ENCODE results near the gene ETV6. TPM values are rescaled to one million over a fixed set of nuclear protein-coding genes. Genes with fewer than 3 reads are reported as not detected.

The ETV6 gene
- polyA plus RNA-seq, 12 donors, result 8.2 to 15.9 (median 11.0) TPM; not detected in 1

DNA sequence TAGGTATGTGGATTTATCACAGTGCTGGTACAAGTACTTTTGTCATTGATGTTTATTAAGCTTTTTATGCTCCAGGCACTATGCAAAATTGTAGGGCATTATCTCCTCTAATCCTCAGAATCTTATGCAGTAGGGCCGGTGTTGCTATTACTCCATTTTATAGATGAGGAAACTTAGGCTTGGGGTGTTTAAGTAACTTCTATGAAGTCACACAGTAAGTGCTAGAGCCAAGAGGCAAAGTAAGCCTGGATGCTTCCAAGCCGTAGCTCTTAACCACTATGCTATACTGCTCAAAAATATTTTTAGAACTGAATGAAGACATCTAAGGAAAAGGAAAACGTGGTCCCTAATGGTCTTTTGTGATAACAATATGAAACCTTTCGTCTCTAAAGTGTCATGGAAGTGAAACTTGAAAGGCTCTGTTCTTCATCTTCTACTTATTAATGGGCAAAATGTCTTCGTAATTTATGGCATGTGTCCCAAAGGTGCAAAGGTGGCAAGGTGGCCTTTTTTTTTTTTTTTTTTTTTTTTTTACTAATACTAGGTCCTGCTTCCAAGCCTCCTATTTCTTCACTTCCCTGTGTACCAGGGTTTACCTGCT, 85.2 kb downstream of the ETV6 start:
- DNase-seq, result no peak

DNA sequence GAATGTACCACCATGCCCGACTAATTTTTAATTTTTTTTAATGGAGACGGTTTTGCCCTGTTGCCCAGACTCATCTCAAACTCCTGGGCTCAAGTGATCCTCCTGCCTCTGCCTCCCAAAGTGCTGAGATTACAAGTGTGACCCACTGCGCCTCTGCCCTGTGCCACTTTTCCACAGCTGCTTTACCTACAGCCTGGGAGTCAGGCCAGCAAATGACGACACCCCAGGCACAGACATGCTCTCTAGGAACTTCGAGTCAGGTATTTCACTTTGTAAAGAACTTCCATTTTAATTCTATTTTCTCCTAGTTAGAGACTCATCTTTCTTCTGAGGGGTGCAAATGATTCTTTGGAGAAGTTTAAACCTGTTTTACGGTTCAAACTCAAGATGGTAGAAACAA, 89.0 kb downstream of the ETV6 start:
- DNase-seq, result no peak

DNA sequence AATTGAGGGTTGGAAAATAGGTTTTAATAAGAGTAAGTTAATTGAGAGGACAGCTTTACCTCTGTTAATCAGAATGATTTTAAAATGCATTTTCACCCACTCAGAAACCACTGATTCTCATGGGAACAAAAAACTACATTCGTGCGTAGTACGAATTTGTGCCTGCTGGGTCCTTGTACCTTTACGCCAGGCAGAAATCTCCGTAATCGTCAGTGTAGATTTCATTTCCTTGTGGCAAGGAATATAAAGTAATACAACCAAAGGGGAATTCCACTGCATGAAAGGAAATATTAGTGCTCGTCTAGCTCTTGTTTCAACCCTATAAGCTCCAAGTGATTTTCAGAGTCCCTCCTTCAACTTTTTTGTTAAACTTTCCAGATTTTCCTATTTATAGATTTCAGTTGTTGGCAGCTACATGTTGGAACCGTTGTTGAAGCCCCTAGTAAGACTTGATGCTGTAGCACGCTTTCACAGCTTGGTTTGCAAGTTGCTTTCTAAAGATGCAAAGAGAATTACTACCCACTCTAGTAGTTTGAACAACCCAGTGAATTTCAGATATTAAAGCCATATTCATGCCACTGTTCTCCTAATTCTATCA, 90.6 kb downstream of the ETV6 start:
- no peak for DNase-seq

DNA sequence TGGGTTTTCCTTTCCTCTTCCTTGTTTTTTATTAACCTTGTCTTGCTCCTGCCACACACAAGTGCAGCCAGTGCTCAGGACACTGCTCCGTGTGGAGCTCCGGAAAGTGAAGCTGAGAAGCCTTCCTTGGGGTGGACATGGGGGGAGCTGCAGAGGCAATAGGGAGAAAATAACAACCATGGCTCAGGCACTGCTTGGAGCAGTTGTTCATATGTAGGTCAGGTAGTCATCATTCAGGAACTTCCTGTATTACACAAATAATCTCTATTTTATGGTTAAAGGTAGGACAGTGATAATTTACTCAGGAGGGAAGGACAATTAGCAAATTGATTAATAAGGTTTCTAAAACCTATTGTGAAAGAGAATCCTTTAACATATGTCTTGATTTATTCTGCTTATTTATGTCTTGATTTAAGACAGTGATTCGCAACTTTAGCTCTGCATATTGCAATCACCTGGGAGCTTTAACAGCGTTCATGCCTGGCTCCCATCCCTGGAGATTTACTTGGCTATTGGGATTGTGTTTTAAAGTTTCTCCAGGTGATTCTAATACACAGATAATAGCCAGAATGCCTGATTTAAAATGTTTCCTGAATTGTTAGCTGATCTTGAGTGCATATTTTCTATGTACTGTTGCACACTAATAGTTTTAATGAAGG, 92.1 kb downstream of the ETV6 start:
- DNase-seq, result no peak

DNA sequence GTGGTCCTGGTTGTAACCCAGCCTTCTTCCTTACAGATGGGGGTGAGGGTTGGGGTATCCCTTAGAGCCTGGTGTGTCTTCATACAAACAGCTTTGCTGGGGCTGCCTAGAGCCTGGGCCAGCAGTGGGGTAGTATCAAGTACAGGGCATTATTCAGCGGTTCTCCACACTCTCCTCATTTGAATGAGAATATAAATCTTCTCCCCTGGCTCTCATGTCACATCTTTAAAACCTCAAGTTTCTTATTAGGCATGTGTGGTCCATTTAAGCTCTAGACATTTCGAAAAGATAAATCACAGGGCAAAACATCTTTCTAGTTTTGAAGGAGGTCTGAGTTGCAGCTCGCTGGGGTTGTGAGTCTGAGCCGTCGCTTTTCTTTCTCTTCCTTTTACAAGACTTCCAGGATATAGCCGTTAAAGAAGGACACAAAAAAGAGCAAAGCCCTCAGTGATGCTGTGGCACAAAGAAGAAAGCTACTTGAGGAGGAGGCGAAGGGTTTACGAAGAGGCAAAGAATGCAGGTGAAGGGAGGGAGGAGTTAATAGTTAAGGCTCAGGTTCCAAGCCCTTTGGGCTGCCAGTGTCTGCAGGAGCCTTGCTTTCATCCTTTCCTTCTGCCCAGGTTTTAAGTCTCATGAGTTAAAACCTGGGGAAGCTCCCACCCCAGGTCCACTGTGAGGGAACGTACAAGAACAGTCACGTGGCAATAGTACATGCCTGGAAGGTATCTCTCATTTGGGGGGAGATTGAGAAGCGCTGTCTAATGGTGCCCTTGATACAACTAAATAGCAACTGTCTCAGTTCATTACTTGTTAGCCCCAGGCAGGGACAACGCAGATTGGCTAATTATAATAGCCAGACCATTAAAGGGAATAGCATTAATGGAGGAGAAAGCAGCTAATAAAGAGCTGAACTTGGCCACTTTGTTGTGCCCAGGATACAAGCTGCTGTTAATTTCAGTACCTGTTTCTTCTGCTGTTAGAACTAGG, 94.2 kb downstream of the ETV6 start:
- no peak for DNase-seq

DNA sequence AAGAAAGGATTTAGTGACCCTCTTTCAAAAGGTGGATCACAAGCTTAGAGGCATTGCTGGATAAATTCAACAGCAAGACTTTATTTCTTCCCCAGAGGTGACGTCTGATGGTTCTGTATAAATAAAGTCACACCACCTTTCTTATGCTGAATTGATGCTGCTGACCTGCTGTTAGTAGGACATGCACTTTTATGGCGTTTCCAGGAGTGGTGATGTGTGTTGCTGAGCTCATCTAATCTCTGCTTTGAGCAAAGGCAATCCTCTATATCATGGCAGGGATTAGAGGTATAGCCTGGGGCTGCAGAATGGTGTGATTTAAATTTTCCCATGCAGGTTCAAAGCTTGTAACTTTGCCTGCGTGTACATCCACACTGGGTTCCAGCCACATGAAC, 94.9 kb downstream of the ETV6 start:
- DNase-seq, result no peak

DNA sequence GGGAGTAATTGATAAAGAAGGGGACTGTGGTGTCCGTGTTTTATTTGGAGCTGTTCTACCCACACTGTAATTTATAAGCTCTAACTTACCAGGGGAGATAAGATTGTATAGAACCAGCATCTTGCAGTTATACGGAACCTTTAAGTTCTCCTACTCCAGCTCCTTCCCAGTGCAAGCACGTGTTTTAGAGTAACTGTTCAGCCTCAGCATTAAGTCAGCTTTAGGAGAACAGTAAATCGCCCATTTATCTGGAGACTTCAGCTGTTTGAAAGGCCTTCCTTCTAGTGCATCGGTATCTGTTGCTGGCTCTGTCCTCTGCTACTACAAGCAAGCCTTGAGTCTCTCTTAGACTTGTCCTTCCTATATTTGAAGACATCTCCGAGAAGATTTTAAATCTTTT, 95.6 kb downstream of the ETV6 start:
- no peak for DNase-seq

DNA sequence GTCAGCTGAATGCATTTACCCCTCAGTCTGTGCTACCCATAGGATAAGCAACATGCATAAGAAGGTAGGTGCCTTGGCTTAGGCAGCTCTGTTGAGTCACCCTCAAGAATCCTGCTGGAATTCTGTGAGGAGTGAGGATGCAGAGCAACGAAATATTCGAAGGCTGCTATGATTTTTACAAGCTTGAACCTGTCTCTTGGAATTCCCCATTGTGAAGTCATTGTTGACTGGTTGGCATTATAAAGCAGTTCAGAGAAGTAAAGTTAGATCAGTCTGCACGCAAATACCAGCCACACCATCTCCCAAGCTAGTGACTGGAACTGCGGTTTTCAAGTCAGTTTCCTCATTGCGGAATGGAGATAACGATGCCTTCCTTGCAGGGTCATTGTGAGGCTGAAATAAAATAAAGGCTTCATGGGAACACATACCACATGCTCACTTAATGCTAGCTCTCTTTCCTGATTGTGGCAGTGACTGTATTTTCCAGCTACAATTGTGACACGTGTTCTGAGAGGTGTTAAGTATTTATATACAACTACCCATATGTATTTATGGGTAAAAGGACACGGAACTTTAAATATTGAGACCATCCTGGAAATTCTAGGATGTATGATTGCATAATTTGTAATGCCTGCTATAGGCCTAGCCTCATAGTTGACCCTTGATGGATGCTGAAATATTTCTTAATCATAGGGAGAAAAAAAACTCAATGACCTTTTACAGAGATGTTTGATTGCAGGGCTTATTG, 96.7 kb downstream of the ETV6 start:
- DNase-seq, result no peak

DNA sequence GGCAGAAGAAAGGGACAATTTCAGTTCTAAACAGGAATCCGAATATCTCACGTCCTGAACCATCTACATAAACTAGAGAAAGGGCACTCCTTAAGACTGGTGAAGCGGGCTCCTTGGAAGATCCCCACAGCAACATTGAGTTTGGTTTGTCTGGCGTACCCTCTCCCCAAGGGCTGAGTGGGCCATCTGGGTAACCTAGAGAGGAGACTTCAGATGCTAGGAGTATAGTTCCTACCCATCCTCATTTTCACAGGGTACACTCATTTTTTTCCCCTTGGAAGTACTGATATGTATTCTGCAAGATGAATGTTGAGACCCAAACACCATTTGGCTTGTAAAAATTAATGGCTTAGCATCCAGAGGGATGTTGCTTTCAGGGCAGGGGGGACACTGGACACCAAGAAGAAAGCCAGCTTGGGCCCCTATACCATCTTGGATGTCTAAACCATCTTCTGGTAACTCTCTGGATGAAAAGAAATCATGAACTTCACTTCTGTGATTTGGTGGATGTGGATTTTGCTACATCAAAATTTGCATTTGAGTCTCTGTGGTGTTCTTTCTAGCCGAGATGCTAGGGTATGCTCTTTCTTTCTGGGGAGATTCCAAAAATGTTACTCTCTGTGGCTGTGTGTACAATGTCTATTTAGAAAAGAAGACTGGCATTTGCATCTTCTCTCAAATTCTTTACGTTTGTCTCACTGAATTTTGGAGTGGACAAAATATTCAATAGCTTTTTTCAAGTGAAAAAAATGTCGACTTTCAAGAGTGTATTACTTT, 97.7 kb downstream of the ETV6 start:
- no peak for DNase-seq

DNA sequence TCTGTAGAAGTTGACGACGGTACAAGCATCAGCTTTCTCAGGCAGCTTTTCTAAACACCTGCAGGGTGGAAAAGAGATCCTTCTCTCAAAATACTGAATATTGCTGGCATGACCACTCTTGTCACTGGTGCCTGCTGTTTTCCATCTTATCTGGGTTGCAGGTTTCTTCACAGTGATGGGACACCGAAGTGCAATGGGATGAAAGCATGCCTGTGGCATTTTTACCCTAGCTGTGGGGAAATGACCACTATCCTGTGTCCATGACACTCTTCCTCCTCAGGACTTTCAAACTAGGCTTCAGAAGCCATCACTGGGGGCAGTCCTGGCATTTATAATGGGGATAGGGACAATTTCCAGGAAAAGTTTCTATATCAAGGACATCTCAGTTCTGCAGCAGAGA, 98.5 kb downstream of the ETV6 start:
- no peak for DNase-seq

DNA sequence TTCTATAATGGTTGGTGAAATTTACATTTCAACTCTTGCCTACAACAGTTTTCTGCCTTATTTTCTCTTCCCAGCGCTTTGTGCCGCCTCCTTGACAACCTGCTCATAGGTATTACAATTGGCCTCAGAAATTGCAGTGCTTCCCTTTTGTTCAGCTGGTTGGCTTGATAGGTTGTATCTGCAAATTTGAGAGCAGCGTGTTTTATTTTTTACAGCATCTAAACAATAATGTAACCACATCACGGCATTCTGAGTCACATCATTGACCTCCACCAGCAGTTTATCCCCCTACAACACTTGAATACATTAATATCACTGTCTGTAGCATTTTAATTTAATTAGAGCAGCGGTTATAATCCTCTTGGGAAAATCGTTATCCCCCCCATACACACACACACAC, 99.4 kb downstream of the ETV6 start:
- DNase-seq, result no peak

DNA sequence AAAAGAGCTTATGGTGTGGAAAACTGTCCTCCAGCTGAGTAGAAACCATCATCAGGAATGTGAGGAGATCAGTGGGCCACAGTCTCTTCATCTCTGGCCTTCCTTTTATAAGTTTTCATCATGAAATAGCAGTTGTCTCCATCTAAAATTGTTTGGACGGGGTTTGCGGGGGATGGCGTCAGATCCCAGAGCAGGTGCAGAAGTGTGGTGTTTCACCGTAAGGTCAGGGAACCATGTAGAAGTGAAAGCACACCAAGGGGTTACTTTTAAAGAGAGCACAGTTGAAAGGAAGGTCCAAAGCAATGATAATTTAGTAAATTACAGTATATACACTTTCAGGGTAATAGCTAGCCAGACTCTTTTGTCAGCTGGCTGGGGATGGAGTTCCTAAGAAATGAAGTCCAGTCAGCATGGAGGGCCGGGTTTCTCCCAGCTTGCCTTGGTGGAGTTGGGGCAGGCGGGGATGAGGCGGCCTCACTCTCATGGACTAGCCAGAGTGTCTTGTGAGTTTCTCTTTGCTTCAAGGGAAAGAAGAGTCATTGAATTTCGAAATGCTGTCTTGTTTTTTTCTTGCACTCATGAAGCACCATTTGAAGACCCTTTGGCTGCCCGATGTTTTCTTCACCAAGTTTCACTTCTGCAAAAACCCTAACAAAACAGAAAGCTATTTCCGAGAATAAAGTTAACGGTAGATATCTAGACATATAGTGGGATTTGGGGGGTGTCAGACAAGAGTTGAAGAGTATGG, 100.6 kb downstream of the ETV6 start:
- no peak for DNase-seq

DNA sequence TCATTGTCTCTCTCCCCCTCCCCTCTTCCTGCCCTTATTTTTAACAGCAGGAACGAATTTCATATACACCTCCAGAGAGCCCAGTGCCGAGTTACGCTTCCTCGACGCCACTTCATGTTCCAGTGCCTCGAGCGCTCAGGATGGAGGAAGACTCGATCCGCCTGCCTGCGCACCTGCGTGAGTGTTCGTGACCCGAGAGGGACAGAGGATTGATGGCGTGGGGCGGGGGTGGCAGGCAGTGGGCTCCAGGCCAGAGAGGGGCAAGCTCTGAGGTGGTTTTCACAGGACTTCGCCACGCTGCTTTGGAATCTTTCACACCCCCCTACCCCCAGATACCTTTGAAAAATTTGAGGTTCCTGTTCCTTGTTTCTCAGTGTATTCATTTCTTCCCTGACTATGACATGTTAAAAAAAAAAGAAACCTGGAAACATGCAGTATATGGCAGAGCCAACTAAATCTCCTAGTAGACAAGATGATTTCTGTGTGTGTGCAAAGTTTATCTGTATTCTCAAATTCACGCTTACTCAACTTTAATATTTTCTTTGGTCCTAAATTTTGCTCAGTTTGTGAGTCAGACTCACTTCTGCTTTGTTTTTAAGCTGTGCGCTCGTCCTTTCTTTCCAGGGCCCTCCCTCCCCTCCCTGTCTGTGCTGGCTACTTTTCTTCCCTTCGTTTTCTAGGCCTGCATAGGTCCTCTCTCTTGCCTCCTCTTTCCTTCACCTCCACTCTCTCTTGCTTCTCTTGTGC, 103.1 kb downstream of the ETV6 start:
- DNase-seq, result no peak

DNA sequence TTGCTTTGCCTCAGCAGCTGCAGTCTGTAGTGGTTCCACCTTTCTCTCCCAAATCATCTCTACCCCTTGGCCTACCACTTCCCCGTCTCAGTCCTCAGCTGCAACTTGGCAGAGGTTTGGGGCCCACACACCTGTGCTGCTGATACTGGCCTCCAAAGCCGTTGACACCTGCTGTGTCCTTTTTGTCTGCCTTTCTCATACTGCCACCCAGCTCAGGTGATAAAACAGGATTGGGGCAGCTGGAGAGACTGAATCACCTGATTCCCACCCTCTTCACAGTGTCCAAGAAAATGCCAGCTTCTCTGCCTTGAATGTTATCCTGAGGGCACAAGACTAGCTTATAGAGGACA, 103.7 kb downstream of the ETV6 start:
- no peak for DNase-seq

DNA sequence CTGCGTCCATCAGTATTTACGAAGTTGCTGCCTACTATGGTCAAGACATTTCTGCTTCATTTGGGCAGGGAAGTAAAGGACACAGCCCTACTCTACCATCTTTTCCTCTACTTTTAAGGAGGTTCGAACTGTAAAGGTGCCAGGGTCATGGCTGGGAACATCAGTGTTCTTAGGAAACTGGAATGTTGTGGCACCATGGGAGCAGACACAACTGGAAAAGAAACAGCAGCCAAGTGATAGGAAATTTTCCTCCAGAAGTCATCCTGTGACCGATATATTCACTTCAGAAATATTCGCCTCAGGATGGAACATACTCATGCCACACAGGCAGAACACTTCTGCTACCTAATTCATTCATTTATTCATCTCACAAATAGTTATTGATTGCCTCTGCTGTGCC, 104.4 kb downstream of the ETV6 start:
- no peak for DNase-seq

DNA sequence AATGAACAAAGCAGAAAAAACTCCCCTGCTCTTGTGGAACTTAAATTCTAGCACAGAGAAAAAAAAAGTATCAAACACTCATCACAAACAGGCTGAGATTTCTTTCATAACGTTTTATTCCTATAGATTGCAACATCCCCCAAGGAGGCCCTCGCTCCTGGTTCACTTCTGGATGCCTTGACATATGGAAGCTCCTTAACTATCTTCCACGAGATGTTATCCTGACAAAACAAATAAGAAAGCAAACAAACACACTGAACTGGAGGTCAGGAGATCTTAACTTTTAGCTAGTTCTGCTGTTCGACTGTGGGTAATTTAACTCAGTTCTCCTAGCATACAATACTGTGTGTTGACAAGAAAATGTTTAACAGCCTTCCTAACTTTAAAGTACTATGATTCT, 104.8 kb downstream of the ETV6 start:
- DNase-seq, result no peak

DNA sequence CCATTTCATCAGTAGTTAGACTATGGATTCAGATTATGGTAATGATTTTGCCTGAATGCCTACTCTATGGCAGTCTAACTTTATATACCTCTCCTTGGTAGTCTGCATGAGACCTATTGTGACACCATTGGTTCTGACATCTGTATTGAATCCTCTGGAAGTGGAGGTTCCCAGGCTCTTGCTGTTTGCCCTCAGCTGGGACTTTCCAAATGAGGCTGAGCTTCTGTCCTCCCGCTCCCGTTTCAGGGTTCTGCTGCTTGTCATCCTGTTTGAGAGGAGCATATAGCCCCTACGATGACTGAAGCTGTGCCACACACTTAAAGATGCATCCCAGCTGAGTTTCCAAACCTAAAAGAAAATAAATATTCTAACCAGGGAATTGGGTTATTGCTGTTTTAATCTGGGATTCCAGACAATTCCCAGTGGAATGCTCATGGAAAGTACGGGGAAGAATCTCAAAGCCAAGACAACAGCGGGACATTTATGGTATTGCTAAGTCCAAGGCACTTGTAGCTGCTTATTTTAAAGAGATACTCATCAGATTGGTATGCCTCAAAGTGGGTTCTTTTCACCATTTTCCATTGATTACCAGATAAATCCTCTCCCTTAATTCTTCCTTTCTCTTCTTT, 105.9 kb downstream of the ETV6 start:
- no peak for DNase-seq

DNA sequence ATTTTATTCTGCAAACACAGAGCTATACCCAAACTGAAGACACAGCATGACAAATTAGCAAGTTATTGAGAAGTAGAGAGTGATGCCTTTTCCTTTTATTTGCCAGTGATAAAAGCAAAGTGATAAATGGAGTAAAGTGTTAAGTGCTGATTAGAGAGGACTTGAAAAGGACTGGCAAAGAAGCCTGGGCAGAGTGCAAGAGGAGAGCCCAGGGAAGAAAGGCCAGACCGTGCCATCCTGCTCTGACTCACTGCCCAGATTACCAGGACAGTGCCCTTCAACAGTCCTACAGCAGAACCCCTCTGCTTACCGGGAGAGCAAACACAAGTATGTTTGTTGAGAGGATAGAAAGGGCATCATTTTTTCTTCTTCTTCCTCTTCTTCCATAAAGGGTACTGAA, 106.5 kb downstream of the ETV6 start:
- no peak for DNase-seq

DNA sequence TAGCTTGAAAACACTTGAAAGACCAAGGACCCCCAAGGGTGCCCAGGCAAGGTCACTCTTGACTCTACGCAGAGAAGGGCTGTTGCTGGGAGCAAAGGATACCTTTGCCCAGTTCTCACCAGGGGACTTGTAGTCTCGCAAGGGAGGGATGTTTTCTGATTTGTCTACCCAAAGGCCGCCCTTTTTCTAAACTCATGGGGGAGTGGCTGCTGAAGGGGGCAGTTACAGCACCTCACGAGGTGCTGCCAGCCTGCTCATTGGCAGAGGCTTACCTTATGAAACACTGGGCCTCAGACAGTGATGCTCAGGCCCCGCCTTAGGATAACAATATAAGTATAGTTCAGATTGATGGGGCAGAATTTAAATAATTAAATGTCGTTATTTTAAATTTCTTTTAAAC, 107.0 kb downstream of the ETV6 start:
- DNase-seq, result no peak
